ENCODE results near the gene LNPK.
A peak's percentile ranks its signal among the peaks of the same experiment; 100 is the strongest.
"Not testable (repeated sequence)": the region's sequence is repeated elsewhere in the genome, so short reads cannot be mapped to it uniquely, and the experiment has no call there.

The LNPK gene, protein sequence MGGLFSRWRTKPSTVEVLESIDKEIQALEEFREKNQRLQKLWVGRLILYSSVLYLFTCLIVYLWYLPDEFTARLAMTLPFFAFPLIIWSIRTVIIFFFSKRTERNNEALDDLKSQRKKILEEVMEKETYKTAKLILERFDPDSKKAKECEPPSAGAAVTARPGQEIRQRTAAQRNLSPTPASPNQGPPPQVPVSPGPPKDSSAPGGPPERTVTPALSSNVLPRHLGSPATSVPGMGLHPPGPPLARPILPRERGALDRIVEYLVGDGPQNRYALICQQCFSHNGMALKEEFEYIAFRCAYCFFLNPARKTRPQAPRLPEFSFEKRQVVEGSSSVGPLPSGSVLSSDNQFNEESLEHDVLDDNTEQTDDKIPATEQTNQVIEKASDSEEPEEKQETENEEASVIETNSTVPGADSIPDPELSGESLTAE

DNA sequence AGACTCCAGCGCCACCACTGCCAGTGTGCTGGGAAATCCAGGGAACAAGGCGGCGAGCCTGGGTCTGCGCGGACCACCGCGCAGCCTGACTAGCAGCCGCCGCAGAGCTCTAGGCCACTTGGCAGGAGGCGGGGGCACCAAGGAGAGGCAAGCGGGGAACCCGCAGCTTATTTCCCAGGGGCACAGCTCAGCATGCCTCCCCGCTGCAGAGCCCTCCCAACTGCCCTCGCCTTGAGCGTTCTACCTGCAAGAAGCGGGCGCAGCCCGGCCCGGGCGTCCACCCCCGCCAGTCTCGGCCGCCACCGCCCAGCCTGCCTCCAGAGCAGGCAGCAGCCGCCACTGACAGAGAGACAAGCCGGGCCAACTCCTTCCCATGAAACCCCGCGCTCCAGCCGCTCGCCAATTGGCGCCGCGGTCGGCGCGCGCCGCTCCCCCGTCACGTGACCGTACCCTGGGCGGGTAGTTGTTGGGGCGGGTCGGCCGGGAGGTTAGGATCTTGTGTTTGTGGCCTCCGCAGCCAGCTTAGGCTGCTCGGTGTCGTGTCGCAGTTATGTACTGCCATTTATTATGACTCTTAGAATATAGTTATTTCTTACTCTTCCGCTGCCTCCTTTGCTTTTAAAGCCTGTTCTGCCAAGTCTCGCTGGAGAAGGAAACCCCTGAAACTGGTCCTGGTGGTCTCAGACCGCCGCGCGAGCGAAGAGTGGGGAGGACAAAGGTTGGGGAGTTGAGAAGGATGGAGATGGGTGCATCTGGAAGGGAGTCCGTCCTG is at the start of gene LNPK:
LNPK (minus strand) TSS at position 352 of the 772 bp plus-strand sequence. CDS start 6,683 bp downstream, outside the sequence.
- DNase-seq = peak; percentile 44 to 84

DNA sequence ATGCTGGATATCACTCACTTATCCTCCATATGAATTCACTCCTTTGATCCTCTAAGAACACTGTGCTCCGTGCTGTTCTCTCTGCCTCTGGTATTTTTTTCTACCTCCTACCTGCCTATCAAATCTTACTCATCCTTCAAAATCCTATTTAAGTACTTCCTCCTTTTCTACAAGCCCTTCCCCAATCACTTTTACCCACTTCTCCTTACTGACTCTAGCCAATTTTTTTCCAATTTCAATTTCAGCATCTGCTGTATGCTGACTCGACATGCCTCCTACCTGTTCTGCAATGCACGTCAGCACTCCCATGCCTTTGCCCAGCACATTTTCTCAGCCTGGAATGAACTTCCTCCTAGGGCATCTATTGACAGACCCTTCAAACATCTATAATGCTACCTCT is 37.3 kb upstream of the LNPK start:
- no peak for DNase-seq

DNA sequence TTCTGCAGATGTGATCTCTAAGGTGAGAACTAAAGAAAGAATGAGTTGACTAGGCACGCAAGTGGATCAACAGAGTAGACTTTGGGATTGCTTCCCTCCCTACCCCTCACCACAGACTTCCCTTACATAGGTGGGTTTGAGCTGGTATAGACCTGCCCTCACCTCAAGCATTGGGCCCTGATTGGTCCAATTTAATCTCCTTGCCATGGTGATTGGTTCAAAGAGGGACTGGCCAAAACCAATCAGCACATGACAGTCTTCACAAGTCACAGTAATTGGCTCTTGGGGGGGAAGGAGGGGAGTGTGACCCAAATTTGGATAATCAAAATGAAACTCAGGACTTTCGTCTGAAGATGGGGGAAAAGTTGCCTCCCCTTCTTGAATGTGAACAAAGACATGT is 36.6 kb upstream of the LNPK start:
- no peak for DNase-seq

DNA sequence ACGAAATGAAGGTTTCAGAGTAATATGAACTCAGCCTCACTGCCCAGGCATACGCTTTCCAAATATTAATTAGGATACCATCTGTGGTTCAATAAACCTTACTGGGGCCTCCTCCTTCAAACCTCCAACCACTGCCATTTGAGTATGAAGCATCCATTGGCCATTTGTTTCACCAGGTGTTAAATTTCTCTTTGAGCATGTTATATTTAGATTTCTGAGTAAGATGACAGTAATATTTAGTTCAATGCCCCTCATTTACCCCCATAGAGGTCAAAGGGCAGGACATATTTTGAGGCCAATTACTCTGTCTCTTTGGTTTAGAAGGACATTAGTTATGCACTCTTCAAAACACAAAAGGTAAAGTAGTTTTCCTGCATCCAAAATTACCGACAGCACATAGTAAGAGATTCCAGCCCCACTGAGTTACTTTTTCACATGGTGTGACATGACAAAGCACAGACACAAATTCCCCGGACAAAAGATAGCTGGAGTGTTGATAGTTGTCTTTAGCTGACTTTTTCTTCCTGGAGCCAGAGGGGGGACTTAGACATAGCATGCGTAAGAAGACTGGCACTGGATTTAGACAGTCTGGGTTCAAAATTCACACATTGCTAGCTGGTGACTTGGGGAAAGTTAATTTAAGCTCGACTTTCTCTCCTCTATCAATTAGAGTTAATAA is 33.1 kb upstream of the LNPK start:
- no peak for DNase-seq

DNA sequence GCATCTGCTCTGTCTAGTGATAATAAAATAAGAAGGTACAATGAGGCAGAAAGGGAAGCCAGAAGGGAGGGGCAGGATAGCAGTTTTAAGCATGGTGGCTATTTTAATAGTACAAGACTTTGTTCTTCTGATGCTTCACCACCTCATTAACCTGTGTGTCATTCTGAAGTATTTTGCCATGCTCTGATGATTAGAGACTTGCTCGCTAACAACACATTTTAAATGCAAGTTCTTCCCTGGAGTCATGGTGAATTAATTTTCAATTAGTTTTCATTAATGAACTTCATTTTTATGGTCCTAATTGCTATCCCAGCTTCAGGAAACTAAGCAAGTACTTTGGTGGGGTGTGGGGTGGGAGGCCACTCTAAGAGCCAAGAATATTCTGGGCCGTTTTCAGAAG is 25.7 kb upstream of the LNPK start:
- no peak for DNase-seq

DNA sequence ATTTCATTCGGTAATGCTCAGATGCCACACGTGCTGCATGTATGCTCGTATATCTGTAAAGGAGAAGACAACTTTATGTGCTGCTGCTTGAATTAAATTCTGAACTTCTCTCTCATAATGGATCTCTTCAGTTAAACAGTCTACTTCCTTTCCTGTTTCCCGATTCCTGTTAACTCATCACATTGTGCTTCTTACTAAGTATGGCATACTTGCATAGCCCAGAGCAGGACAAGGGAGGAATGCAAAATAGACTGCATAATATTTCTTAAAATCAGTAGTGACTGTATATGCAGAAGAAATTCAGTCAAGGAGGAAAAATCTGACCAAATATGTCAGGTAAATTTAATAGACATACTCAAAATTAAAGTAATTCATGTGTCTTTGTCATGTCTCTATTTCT is 23.9 kb upstream of the LNPK start:
- DNase-seq = no peak

DNA sequence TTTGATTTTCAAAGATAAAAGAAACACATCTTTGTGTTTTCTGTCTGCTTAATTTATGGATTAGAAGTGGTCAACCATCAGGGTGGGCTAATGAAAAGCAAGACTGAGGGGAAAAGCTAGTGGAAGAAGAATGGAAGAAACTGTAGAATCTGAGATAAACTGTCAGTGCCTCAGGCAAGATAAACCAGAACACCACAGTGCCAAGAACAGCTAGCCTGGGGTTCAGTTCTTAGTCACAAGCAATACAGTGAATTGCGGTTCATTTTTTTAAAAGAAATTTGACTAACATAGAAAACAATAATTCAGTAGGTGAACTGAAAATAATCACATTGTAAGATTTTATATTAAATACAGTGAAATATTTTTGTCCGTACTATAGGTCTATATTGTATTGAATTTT is 22.0 kb upstream of the LNPK start:
- no peak for DNase-seq

DNA sequence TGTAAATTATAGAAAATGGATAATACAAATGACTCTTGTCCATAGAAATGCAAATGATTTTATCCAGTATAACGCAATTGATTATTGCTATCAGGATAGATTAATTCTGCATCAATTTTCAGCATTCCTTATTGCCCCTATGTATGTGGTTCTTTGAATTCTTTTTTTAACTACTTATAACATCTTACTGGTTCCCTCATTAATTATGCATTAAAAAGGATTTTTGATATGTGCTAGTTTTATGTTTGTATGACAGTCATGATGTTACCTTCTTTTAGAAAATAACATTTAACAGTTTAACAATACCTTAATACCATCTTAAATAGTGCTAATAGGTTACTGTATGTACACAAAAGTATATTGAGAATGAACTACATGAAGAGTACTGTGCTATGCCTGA is 20.0 kb upstream of the LNPK start:
- DNase-seq = no peak

DNA sequence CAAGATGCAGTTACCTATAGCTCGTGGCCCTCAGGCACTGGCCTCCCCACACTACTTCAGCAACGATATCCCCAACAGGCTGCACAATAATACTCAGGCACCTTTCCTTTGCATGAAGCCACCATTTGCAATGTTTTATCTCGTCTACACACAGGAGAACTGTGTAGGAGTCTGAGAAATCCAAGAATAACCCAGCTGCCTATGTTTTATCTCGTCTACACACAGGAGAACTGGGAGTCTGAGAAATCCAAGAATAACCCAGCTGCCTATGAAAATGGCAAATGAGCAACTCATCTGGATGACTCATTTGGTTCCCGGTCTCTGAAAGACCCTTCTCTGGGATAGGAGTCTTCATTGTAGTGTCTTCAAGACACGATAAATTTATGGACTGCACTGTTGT is 18.3 kb upstream of the LNPK start:
- DNase-seq = no peak

DNA sequence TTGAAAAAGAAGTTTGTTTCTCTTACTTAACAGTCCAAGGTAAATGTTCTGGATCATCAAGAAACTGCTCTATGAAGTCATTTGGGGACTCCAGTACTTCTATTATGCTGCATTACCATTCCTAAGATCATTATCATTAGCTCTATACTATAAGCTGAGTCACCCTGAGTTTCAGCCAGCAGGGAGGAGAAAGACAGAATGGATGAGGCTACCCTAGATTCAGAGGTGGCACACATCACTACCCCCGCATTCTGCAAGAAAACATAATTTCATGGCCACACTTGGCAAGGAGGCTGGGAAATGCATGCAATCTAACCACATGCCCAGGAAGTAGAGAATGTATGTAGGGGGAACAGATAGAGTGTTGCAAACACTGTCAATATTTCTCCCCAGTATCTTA is 16.6 kb upstream of the LNPK start:
- no peak for DNase-seq

DNA sequence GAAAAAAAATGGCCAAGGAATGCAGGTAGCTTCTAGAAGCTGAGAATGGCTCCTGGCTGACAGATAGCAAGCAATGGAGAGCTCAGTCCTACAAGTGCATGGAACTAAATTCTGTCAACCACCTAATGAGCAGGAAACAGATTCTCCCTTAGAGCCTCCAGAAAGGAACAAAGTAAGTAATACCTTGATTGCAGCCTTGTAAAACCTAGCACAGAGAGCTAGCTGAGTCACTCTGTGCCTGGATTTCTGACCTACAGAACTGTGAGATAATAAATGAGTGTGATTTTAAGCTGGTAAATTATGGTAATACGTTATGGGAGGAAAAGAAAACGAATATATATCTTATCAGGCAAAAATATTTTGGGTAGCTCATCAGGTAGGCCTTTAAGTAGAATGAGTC is 7.4 kb upstream of the LNPK start:
- no peak for DNase-seq

DNA sequence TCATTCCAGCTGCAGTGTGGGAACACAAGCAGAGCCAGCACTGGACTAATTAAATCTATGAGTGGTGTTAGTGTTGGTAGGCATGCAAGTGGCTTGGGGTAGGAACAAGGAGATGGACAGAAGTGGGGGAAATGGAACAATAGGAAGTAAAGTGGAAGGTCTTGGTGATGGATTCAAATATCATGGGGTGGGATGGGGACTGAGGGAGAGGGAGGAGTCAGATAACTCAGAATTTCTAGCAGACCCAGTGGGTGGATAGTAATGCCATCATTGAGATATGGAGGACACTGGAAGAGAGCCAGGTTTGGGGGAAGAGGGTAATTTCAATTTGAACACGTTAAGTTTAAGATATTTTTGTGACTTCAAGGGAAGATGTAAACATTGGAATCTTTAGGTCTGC is 2.9 kb upstream of the LNPK start:
- no peak for DNase-seq

DNA sequence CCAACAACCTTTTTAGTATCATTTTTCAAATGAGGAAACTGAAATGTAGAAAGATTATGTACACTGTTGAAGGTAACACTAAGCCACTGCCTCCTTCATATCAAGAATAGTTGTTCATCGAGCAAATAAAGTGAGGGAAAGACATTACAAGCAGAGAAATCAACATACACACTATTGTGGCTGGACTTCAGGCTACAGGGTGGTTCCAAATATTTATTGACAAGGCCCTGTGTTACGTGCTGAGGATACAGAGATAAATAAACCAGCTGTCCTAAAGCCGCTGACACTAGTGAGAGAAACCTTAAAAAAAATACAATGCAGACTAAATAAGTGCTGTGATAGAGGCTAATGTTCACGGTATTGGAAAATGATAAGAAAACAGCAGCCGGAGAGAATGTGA is 1.9 kb upstream of the LNPK start:
- no peak for DNase-seq

DNA sequence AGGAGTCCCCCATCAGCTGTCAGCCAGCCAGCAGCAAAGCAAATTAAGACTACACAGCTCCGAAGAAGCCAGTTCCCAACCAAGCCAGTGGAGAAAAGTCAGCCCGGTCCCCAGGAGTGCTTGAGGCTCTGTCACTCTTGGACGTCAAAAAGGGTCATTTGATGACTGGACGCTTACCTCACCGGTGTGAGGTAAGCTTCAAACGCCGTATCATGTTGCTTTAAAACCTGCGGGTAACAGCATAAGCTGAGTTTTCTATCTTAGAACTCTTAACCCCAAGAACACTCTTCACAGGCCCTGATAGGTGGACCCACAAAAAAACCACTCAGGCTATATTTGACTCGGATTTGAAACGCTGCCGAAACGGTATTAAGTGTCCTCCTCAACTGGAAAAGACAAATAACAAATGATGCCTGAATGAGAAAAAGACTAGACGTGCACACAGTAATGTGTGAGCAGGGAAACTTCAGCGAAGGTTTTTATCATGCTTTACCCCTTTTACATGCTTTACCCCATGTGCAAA is 682 bp upstream of the LNPK start:
- peak in 1 of 2 experiments; percentile 40 for DNase-seq

DNA sequence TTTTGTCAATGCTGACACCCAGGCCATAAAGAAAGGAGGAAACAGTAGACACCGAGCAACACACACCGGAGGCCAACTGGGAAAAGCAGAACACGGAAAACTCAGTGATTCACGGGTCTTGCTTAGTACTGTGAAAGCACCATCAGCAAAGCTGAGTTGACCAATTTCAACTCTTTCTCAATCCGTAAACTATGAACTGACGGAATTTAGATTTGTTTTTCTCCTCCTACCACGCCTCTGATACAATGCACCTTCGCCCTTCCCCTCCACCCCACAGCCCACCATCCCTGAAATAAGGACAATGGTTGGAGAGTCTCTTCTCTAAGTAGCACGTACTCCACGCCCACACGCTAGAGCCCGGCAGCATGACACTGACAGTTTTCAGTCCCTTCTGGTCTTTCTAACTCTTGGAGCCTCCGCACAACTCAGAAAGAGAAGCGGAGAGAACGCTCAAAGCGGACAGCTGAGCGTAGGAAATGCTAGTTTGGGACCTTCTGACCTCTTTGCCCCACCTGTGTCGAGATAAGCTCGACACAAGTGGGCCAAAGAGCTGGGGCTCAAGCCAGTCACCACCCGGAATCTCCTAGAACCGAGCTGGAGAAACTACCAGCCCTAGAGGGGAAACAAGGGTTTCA is 669 bp downstream of the LNPK start:
- peak in 1 of 2 experiments; percentile 43 for DNase-seq

DNA sequence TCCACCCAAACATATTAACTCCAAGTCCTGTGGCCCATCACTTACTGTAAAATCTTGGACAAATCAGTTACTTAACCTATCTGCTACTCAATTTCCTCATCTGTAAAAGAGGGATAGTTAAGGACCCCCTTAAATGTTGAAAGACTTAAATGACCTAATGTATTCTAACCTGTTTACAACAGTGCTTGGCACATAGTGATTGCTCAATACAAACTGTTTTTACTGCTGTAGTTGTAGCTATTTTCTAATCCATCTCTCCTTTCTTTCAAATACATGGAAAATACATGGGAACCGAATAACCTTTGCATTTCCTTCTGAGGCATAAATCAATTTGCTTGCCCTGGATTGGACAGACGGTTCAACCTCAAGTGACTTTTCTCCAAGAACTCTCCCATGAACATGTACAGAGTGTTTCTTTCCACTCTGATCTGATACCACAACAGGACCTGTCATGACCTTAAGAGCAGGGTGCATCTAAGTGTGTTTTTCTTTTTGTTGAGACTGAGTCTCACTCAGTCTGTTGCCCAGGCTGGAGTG is 2.7 kb downstream of the LNPK start:
- DNase-seq = no peak

DNA sequence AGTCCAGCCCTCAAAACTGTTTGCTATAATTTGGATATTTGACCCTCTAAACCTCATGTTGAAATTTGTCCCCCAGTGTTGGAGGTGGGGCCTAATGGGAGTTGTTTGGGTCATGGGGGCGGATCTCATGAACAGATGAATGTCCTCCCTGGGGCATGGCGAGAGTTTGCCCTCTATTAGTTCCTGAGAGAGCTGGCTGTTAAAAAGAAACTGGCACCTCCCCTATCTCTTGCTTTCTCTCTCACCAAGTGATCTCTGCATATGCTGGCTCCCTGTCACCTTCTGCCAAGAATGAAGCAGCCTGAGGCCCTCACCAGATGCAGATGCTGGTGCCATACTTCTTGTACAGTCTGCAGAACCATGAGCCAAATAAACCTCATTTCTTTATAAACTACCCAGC is 12.0 kb downstream of the LNPK start:
- DNase-seq = no peak

DNA sequence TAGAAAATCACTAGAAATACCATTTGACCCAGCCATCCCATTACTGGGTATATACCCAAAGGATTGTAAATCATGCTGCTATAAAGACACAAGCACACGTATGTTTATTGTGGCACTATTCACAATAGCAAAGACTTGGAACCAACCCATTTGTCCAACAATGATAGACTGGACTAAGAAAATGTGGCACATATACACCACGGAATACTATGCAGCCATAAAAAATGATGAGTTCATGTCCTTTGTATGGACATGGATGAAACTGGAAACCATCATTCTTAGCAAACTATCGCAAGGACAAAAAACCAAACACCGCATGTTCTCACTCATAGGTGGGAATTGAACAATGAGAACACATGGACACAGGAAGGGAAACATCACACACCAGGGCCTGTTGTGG is 14.9 kb downstream of the LNPK start:
- DNase-seq = not testable (repeated sequence)

DNA sequence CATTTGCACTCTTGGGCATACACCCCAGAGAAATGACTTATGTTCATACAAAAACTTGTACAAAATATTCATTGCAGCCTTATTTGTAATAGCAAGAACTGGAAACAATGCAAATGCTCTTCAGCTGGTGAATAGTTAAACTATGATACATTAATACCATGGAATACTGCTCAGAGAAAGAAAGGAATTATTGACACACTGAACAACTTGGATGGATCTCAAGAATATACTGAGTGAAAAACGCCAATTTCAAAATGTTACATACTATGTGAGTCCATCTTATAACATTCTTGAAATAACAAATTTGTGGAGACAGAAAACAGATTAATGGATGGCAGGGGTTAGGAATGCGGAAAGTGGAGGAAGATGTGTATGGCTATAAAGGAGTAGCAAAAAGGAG is 17.2 kb downstream of the LNPK start:
- no peak for DNase-seq

DNA sequence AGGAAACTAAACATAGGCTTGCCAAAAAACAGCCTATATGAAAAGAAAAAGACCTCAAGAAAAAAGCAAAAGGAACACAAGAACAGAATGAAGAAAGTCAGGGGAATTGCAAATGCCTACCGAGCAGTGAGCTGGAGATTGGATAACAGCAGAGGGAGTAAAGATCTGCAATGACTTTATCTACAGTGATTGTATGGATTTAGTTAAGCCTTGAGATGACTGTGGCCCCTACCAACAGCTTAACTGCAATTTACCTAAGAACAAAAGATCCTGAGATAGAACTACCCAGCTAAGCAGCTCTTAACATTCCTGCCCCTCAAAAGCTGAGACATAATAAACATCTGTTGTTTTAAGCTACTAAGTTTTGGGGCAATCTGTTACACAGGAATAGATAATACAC is 20.5 kb downstream of the LNPK start:
- DNase-seq = no peak

DNA sequence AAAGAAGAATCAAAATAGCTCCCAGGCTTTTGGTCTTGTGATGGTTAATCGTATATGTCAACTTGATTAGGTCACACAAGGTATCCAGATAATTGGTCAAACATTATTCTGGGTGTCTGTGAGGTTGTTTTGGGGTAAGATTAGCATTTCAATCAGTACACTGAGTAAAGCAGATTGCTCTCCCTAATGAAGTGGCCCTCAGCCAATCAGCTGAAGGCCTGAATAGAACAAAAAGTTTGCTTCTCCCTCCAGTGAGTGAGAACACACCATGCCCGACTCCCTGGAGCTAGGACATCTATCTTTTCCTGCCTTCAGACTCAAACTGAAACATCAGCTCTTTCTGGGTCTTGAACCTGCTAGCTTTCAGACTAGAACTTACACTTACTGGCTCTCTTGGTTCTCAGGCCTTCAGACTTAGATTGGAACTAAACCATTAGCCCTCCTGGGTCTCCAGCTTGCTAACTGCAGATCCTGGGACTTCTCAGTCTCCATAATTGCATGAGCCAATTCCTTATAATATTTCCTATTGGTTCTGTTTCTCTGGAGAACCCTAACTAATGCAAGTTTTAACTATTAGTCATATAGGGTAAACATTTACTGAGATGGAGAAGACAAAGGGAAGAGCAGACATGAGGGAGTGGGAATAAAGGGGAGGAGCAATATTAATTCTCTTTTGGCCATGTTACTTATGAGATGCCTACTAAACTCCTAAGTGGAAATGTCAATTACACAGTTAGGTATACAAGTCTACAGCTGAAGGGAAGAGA is 25.5 kb downstream of the LNPK start:
- DNase-seq = no peak

DNA sequence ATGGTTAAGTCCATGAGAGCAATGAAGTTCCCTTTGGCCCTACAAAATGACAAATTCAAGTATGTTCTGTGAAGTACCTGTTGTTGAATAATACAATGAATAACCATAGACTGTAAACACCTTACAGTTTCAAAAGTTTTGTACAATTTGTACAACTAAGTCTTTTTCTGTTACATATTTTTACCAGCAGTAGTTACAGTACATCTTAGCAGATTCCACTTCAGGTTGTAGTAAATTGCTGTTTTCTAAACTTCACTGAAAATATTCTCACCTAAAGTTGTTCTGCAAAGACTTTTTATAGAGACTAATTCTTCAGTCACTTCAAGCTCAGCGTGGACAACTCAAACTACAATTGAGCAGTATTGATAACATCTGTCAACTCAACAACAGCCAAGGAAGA is 28.7 kb downstream of the LNPK start:
- DNase-seq = no peak
